SK-N-MC (cell line): ENCODE measurements around the gene GPD1L.

Experiments used
- EZH2 ChIP-seq: fragments of 200-600 bp; sonication (generic); IDR thresholded peaks from one replicate; pipeline ENCODE4 v1.6.1; 2017; ENCODE audit warnings: antibody characterized with exemption
- POLR2AphosphoS5 ChIP-seq: IDR thresholded peaks from 2 replicates; pipeline ENCODE4 v1.6.1; 2012; ENCODE audit warnings: mild to moderate bottlenecking, low read depth, low read length, borderline replicate concordance

- no peak for TF ChIP-seq POLR2AphosphoS5
- TF ChIP-seq EZH2: no peak
These were observed 28.3 kb upstream of the GPD1L start for GRCh38 chr3:32078085-32078634.
